NCI-H748 treated with DMSO at 0.1 percent for 48 hours (cell line): ENCODE results near the gene ZBTB7C.

Experiments
- DNase-seq: peaks from one replicate; lab custom pipeline; 2025; lab: John Stamatoyannopoulos, UW

ZBTB7C gene

GRCh38 chr18:48119204-48119603 lies 290.0 kb downstream of the ZBTB7C start:
- DNase-seq, result no peak

- DNase-seq, result no peak
Observed at GRCh38 chr18:48116873-48117630, 292.1 kb downstream of the ZBTB7C start.

GRCh38 chr18:48116017-48116416 lies 293.2 kb downstream of the ZBTB7C start:
- DNase-seq, result no peak

- no peak for DNase-seq
Observed at GRCh38 chr18:48113691-48114090, 295.5 kb downstream of the ZBTB7C start.

- DNase-seq, result no peak
Observed at GRCh38 chr18:48111587-48111986, 297.6 kb downstream of the ZBTB7C start.

GRCh38 chr18:48110797-48111196 lies 298.4 kb downstream of the ZBTB7C start:
- DNase-seq, result no peak

- DNase-seq, result no peak
Observed at GRCh38 chr18:48109961-48110493, 299.2 kb downstream of the ZBTB7C start.

GRCh38 chr18:48108136-48108535 lies 301.0 kb downstream of the ZBTB7C start:
- DNase-seq, result no peak

- no peak for DNase-seq
Observed at GRCh38 chr18:48106976-48107781, 302.0 kb downstream of the ZBTB7C start.

GRCh38 chr18:48106498-48106897 lies 302.7 kb downstream of the ZBTB7C start:
- no peak for DNase-seq

GRCh38 chr18:48105317-48105716 lies 303.9 kb downstream of the ZBTB7C start:
- no peak for DNase-seq

GRCh38 chr18:48104705-48105104 lies 304.5 kb downstream of the ZBTB7C start:
- DNase-seq, result no peak

GRCh38 chr18:48100651-48101165 lies 308.5 kb downstream of the ZBTB7C start:
- no peak for DNase-seq

GRCh38 chr18:48100165-48100575 lies 309.0 kb downstream of the ZBTB7C start:
- DNase-seq, result no peak

- DNase-seq, result no peak
Observed at GRCh38 chr18:48099481-48100164, 309.6 kb downstream of the ZBTB7C start.

- DNase-seq, result no peak
Observed at GRCh38 chr18:48098538-48098937, 310.6 kb downstream of the ZBTB7C start.

GRCh38 chr18:48098007-48098406 lies 311.2 kb downstream of the ZBTB7C start:
- DNase-seq, result no peak

- DNase-seq, result no peak
Observed at GRCh38 chr18:48095726-48096125, 313.5 kb downstream of the ZBTB7C start.

GRCh38 chr18:48093104-48093503 lies 316.1 kb downstream of the ZBTB7C start:
- no peak for DNase-seq

GRCh38 chr18:48091869-48092497 lies 317.2 kb downstream of the ZBTB7C start:
- DNase-seq, result no peak

- no peak for DNase-seq
Observed at GRCh38 chr18:48090702-48091101, 318.5 kb downstream of the ZBTB7C start.

GRCh38 chr18:48090021-48090420 lies 319.2 kb downstream of the ZBTB7C start:
- DNase-seq, result no peak
